HG03439 (cell line): Measurements from ENCODE around the gene TMEM259.

Source experiments
- ATAC-seq: cut with Tn5 transposase; IDR thresholded peaks from one replicate; pipeline ENCODE4 v1.9.1; 2021; ENCODE audit warnings: mild to moderate bottlenecking, moderate library complexity; ENCODE audit not compliant: unreplicated experiment

TMEM259 gene

DNA sequence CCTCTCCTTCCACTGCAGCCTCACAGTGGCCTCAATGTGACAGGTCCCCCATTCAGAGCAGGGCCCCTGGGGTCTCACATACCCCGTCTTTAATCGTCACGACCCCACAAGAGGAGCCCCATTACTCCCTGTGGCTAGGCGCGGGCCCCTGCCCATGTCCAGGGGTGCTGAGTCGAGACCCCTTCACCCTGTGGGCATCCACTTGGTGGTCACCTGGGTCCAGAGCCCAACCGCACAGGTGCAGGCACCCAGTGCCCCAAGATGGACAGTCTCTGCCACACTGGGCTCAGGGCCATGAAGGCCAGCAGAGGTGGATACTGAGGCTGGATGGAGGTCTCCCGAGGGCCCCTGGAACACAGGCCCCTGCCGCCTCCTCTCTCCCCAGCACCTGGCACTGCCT, 3.0 kb downstream of the TMEM259 start:
- no peak for ATAC-seq

GRCh38 chr19:1017115-1017905, 3.6 kb downstream of the TMEM259 start:
- no peak for ATAC-seq

DNA sequence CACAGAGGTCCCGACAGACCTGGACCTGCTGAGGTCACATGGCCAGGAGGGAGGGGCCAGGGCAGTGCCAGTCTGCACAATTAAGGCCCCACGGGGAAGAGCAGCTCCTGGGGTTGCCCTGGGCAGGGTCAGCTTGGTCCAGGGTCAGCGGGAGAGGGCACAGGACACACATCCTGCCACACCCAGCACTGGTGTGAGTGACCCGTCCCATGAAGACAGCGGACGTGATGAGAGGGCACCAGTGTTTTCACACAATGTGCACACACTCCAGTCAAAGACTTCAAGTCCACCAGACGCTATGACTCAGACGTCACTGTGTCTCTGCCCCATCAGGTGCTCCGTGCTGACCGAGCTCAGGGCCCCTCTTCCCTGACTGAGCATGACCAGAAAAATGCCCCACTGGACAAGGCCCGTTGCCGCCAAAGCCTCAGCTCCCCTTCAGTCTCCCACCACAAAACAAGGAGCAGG, 4.2 kb downstream of the TMEM259 start:
- no peak for ATAC-seq

DNA sequence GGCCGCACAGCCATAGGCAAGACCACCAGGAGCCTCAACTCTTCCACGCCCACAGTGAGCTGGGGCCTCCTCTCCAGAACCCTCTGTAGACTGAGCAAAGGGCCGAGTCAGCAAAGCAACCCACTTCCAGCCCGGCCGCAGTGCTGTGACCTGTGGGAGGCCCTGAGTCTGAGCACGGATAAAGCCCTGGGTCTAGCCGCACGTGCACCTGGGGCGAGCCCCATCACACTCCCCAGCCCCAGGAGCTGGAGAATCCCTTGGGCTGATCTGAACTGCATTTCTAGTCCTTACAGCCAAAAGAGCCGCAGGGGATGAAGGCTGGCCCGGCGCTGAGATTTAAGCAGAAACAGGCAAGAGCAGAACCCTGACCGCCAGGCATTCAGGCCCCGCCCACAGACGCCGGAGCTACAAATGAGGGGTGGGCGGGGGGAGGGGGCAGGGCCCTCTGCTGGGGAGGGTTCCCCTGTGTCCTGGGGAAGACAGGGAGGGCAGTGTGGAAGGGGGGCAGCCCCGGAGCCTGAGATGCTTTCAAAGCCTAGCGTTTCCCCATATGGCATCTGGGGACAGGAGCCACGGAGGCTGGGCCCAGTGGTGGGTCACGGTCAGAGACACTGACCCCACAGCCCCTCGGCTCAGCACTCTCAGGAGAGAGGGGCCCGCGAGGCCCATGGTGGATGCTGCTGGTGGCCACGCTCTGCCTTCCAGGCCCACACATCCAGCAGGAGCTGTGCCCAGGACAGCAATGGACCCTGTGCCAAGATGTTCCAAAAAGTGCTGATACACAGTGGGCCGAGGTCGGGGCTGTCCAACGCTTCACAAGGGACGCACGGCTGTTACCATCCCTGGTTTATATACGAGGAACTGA, 4.9 kb downstream of the TMEM259 start:
- ATAC-seq = no peak

GRCh38 chr19:1015061-1015781, 5.7 kb downstream of the TMEM259 start:
- ATAC-seq = no peak

GRCh38 chr19:1014161-1015060, 6.5 kb downstream of the TMEM259 start:
- no peak for ATAC-seq

GRCh38 chr19:1013218-1013617, 7.7 kb downstream of the TMEM259 start:
- ATAC-seq = no peak

DNA sequence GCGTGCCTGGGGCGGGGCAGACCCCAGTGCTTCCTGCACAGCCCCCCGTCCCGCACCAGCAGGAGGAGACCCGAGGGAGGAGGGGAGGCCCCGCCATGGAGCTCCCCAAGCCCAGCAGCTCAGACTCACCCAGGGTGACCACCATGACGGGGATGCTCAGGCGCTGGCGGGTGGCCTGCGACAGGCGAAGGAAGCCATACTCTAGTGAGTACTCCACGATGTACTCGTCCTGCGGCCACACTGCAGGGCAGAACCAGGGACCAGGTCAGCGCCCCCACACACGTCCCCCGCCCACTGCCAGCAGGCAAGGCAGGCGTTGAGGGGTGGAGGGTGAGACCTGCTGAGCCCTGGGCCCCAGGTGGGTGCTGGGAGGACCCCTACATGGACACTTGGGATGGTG, 8.6 kb downstream of the TMEM259 start:
- ATAC-seq = no peak

GRCh38 chr19:1011831-1012333, 9.0 kb downstream of the TMEM259 start:
- ATAC-seq = no peak

DNA sequence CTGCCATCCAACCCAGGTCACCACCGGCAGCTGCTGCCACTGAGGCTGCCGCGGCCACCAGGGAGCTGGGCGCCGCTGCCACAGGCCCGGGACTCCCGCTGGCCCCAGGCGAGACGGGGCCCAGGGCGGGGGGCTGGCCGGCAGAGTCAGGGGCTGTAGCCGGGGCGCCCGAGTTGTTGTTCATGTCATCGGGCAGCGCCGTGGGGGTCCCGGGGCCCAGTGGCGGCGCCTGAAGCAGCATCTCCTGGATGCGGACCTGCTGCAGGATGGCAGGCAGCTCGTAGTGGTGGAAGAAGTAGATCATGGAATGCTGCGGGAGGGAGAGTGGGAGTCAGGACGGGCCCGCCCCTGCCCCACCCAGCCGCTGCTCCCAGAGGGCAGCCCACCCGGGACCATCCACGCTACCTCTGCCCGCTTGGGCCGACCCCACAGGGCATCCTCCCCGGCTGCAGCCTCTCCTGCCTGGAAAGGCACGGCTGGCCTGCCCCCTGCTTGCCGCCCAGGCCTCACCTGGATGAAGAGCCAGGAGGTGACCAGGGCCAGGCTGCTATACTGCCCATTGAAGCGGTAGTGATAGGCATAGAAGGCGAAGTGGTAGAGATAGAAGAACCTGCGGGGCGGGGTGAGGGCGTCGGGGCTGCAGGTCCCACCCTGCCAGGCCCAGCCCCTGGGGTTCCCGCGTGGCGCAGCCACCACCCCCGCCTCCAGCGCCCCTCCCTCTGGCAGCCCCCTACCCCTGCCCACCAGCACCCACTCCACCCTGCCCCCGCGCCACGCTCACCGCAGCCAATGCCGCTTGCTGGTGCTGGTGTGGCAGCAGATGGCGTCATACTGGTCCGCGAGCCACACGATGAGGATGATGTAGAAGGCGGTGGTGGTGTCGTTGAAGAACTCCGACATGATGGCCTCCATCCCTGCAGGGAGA, 10.1 kb downstream of the TMEM259 start:
- no peak for ATAC-seq

- ATAC-seq = no peak
Observed at GRCh38 chr19:1009981-1010538, 10.9 kb downstream of the TMEM259 start.

- ATAC-seq = no peak
Observed at GRCh38 chr19:1009041-1009980, 11.6 kb downstream of the TMEM259 start.

DNA sequence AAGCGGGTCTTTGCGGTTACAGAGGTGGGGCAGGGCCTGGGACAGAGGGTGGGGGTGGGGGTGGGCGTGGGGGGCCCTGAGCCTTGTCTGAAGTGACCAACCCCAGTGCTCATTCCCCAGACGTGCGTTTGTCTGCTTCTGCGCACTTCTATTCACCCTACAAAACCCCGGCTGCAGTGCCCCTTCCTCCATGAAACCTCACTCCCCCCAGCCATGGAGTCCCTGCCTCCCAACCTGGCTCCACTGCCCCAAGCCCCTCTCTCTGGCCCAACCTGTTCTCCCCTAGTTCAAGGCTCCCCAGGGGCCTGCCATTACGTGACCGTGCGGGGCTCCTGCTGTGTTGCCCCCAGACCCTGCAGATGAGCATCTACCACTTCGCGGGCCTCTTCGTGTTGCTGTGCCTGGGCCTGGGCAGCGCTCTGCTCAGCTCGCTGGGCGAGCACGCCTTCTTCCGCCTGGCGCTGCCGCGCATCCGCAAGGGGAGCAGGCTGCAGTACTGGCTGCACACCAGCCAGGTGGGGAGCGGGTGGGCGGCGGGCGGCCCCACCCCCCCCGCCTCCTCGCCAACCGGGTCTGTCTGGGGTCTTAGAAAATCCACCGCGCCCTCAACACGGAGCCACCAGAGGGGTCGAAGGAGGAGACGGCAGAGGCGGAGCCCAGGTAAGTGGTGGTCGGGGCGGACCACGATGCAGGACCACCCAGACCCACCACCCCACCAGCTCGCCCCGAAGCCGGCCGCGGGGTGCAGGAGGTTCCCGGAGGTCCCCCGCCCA, 12.5 kb downstream of the TMEM259 start:
- ATAC-seq = no peak

DNA sequence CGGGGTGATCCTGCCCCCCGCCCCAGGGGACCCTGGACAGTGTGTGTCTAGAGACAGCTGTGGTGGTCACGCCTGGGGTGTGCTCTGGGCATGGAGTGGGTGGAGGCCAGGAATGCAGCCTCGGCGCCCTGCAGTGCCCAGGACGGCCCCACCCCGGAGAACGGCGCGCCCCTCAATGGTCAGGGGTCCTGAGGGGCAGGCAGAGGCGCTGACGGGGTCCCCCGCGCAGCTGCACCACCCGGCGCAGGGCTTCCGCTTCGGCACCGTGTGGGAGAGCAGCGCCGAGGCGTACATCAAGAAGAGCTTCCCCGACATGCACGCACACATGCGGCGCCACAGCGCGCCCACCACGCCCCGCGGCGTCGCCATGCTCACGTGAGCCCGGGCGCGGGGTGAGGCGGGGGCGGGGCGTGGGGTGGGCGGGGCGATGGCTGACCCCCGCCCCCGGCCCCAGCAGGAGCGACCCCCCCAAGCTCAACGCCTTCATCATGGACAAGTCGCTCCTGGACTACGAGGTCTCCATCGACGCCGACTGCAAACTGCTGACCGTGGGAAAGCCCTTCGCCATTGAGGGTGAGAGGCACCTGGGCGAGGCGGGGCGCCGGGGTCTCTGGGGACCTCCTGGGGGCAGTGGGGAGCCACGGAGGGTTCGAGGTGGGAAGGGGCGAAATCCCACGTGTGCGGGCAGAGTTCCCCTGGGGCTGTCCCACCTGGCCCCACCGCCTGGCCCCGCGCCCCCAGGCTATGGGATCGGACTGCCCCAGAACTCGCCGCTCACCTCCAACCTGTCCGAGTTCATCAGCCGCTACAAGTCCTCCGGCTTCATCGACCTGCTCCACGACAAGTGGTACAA, 13.3 kb downstream of the TMEM259 start:
- no peak for ATAC-seq

DNA sequence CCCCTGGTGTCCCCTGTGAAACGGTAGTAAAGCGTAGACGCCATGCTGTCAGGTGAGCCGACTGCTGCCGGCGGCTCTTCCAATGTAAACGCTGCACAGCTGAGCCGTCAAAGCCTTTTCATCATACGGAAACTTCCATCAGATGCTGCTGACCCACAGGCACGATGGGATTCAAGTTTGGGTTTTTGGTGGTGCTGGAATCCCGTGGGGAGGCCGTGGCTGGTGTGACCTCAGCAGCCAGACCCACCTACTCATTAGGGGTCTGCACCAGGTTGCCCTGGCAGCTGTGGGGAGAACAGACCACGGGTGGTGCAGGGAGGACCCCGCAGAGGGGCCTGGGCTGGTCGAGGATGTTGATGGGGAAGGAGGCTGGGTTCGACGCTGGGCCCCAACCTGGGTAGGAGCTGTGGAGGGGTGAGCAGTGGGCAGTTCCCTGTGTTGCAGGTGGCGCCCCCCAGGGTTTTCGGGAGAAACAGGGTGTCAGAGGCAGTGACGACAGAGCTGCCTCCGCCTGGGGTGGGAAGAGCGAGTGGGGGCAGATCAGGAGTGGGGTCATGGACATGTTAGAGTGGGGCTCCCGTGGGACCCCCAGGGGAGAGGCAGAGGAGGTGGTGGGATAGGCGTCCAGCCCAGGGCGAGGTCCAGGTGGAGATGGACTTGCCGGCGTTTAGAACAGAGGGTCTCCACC, 14.1 kb downstream of the TMEM259 start:
- ATAC-seq = no peak
